ENCODE results near the gene CHD1. TPM values are rescaled to one million over a fixed set of nuclear protein-coding genes. Genes with fewer than 3 reads are reported as not detected.

The CHD1 gene
- total RNA-seq, 3 donors from 2014 or later: 48.0 to 56.3 (median 53.0) TPM

- DNase-seq: peak; percentile 42 to 86 (median 57)
- ATAC-seq: peak; percentile 86
- intact Hi-C loops (cut with DNase I, micrococcal nuclease): no loop called here
- H3K36me3 ChIP-seq (ENCODE audit: low read depth): no peaks in the 10 kb centered on the region
- no peak for TF ChIP-seq CTCF (IDR thresholded peaks at IDR 0.05)
- no peak overlapping the region for H3K4me3 ChIP-seq
- H3K9me3 ChIP-seq: peaks cover 6% of the 10 kb centered on the region
- H3K4me1 ChIP-seq (ENCODE audit: low read depth): no peaks in the 10 kb centered on the region
These were observed 112.1 kb downstream of the CHD1 start for GRCh38 chr5:98816582-98817222.

GRCh38 chr5:98813755-98814154, 115.1 kb downstream of the CHD1 start:
- DNase-seq (no peak), ATAC-seq (no peak)
- intact Hi-C loops (cut with DNase I, micrococcal nuclease): no loop called here
- Histone ChIP-seq H3K36me3 (ENCODE audit: low read depth) (no peaks in the 10 kb centered on the region), H3K4me1 (ENCODE audit: low read depth) (no peaks in the 10 kb centered on the region), H3K9me3 (no peaks in the 10 kb centered on the region), H3K4me3 (no peak overlapping the region)
- no peak for TF ChIP-seq CTCF (IDR thresholded peaks at IDR 0.05)

GRCh38 chr5:98810206-98810605, 118.6 kb downstream of the CHD1 start:
- Histone ChIP-seq H3K4me3 (no peak overlapping the region), H3K36me3 (ENCODE audit: low read depth) (no peaks in the 10 kb centered on the region), H3K4me1 (ENCODE audit: low read depth) (no peaks in the 10 kb centered on the region), H3K9me3 (peaks cover 23% of the 10 kb centered on the region)
- no peak for ATAC-seq
- no peak for TF ChIP-seq CTCF (IDR thresholded peaks at IDR 0.05)
- intact Hi-C loops (cut with DNase I, micrococcal nuclease): no loop called here
- no peak for DNase-seq

- peaks cover 25% of the 10 kb centered on the region for H3K9me3 ChIP-seq
- no peak for DNase-seq
- no peak for TF ChIP-seq CTCF (IDR thresholded peaks at IDR 0.05)
These were observed 121.0 kb downstream of the CHD1 start for GRCh38 chr5:98807806-98808205.

GRCh38 chr5:98805070-98805469, 123.7 kb downstream of the CHD1 start:
- ATAC-seq: no peak
- intact Hi-C loops (cut with DNase I, micrococcal nuclease): no loop called here
- Histone ChIP-seq H3K4me3 (no peak overlapping the region), H3K9me3 (peaks cover 25% of the 10 kb centered on the region), H3K36me3 (ENCODE audit: low read depth) (no peaks in the 10 kb centered on the region), H3K4me1 (ENCODE audit: low read depth) (no peaks in the 10 kb centered on the region)
- no peak for DNase-seq
- no peak for TF ChIP-seq CTCF (IDR thresholded peaks at IDR 0.05)

More at GRCh38 chr5:98807806-98808205, 121.0 kb downstream of the CHD1 start:
- no peak for ATAC-seq
- Histone ChIP-seq H3K4me3 (no peak overlapping the region), H3K36me3 (ENCODE audit: low read depth) (no peaks in the 10 kb centered on the region), H3K4me1 (ENCODE audit: low read depth) (no peaks in the 10 kb centered on the region)
- intact Hi-C loops (cut with DNase I, micrococcal nuclease): no loop called here

- H3K9me3 ChIP-seq: peaks cover 25% of the 10 kb centered on the region
- no peak for ATAC-seq
- H3K36me3 ChIP-seq (ENCODE audit: low read depth): no peaks in the 10 kb centered on the region
- TF ChIP-seq CTCF (IDR thresholded peaks at IDR 0.05): no peak
- H3K4me1 ChIP-seq (ENCODE audit: low read depth): no peaks in the 10 kb centered on the region
- DNase-seq: no peak
- intact Hi-C loops (cut with DNase I, micrococcal nuclease): no loop called here
- no peak overlapping the region for H3K4me3 ChIP-seq
These were observed 124.7 kb downstream of the CHD1 start for GRCh38 chr5:98804066-98804465.
